ENCODE results near the gene ITGB2. TPM values are rescaled to one million over a fixed set of nuclear protein-coding genes. Genes with fewer than 3 reads are reported as not detected.

Gene ITGB2
- total and polyA plus RNA-seq, 11 donors, result 6.1 to 253 (median 20.6) TPM

GRCh38 chr21:44955141-44955797, 34.6 kb upstream of the ITGB2 start:
- DNase-seq (peak in 3 of 5 donors; percentile 40 to 60 (median 50)), ATAC-seq (no peak)
- H3K4me1 ChIP-seq, result peaks cover 13 to 88% (median 61%) of the 10 kb centered on the region in 12 donors
- 51 to 66% (median 62%) methylated on average over 21 of the region's 21 CpGs for WGBS, 4 donors
- H3K4me3 ChIP-seq, result no peak overlapping the region
- H3K36me3 ChIP-seq, result peaks cover 0 to 31% (median 3%) of the 10 kb centered on the region in 9 donors
- no peaks in the 10 kb centered on the region for H3K27me3 ChIP-seq
- H3K27ac ChIP-seq, result peak overlapping the region in 10 of 12 donors; percentile 80 to 99 (median 92)
- TF ChIP-seq POLR2A (IDR thresholded peaks at IDR 0.05) (no peak), CTCF (IDR thresholded peaks at IDR 0.05) (no peak)
- H3K9me3 ChIP-seq, result no peaks in the 10 kb centered on the region
- intact Hi-C loops (cut with DNase I), result loop anchor here in 3 of 10 donors (2.0 to 10.0 kb wide), 3 partner anchors 117 to 120 kb away; partner anchors contain the start of gene ADARB1 (in 2 of the 3)

GRCh38 chr21:44954281-44954771, 33.6 kb upstream of the ITGB2 start:
- TF ChIP-seq POLR2A (IDR thresholded peaks at IDR 0.05) (no peak), CTCF (IDR thresholded peaks at IDR 0.05) (no peak)
- WGBS, 4 donors, result 66 to 75% (median 71%) methylated on average over 14 to 22 of the region's 22 CpGs
- DNase-seq, result peak in 4 of 5 donors; percentile 52 to 72 (median 67)
- peak overlapping the region; percentile 10 to 99 (median 90) for H3K27ac ChIP-seq
- no peaks in the 10 kb centered on the region for H3K27me3 ChIP-seq
- peak in 2 of 4 donors; percentile 7 to 30 for ATAC-seq
- no peaks in the 10 kb centered on the region for H3K9me3 ChIP-seq
- intact Hi-C loops (cut with DNase I), result loop anchor here in 2 of 10 donors (2.0 to 10.0 kb wide), 2 partner anchors 118 to 120 kb away; partner anchors contain the start of gene ADARB1 (in 1 of the 2)
- peaks cover 9 to 88% (median 58%) of the 10 kb centered on the region in 12 donors for H3K4me1 ChIP-seq
- H3K4me3 ChIP-seq, result no peak overlapping the region
- peaks cover 0 to 26% (median 0%) of the 10 kb centered on the region in 9 donors for H3K36me3 ChIP-seq

- Histone ChIP-seq H3K4me3 (no peak overlapping the region), H3K9me3 (no peaks in the 10 kb centered on the region), H3K36me3 (peaks cover 0 to 26% (median 0%) of the 10 kb centered on the region in 9 donors), H3K27me3 (no peaks in the 10 kb centered on the region), H3K4me1 (peaks cover 6 to 88% (median 54%) of the 10 kb centered on the region in 12 donors), H3K27ac (peak overlapping the region; percentile 67 to 99 (median 90))
- ATAC-seq (no peak), DNase-seq (peak in 2 of 5 donors; percentile 22 to 39)
- 75 to 84% (median 80%) methylated on average over 11 to 13 of the region's 13 CpGs for WGBS, 4 donors
- intact Hi-C loops (cut with DNase I), result loop anchor here in 2 of 10 donors (2.0 to 10.0 kb wide), 2 partner anchors 119 to 121 kb away; partner anchors contain the start of gene ADARB1 (in 1 of the 2)
- no peak for TF ChIP-seq CTCF (IDR thresholded peaks at IDR 0.05)
- TF ChIP-seq POLR2A (IDR thresholded peaks at IDR 0.05), result no peak
Observed at GRCh38 chr21:44953628-44954021, 32.9 kb upstream of the ITGB2 start.

Data from heart left ventricle (tissue), 16 donors.